ENCODE measurements around the gene FOXD2.

FOXD2 gene

DNA sequence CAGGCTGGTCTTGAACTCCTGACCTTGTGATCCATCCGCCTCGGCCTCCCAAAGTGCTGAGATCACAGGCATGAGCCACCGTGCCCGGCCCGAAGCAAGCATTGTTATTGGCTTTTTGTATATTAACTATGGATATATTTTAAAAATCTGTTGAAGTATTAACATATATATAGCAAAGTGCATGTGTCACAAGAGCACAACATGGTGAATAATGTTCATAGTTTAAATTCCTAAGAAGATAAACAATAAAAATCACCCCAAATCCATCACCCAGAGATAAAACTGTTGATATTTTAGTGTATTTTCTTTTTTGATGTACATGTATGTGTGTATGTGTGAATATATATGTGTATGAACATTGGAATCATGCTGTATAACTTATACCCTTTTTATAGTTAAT, 30.9 kb upstream of the FOXD2 start:
- ChIA-PET POLR2A (no interaction called here), CTCF (interaction anchor here (1.0 to 3.5 kb wide), 3 partner anchors 18 to 31 kb away, joined by 3 to 22 read pairs (median 3); partner anchors contain the start of gene FOXD2)
- TF ChIP-seq ZNF555 (tag by site-specific recombination; conservative IDR thresholded peaks at IDR 0.05) = no peak
- TF ChIP-seq ZNF660 (tag by site-specific recombination; IDR thresholded peaks at IDR 0.05) = no peak
- TF ChIP-seq ZNF558 (tag by site-specific recombination; IDR thresholded peaks at IDR 0.05) = no peak
- TF ChIP-seq ZNF596 (tag by site-specific recombination; IDR thresholded peaks at IDR 0.05) = no peak
- TF ChIP-seq ZNF707 (tag by site-specific recombination; IDR thresholded peaks at IDR 0.05) = no peak
- no peak for TF ChIP-seq PRDM1 (tag by site-specific recombination; IDR thresholded peaks at IDR 0.05)
- no peak for TF ChIP-seq MEIS1 (CRISPR knock-in tag; IDR thresholded peaks at IDR 0.05; ENCODE audit: borderline replicate concordance)
- TF ChIP-seq GLI2 (tag by site-specific recombination; IDR thresholded peaks at IDR 0.05; ENCODE audit: borderline replicate concordance, low read depth) = no peak
- TF ChIP-seq ZNF121 (tag by site-specific recombination; IDR thresholded peaks at IDR 0.05) = no peak
- no peak for TF ChIP-seq ZNF416 (tag by site-specific recombination; IDR thresholded peaks at IDR 0.05)
- TF ChIP-seq ZNF664 (tag by site-specific recombination; IDR thresholded peaks at IDR 0.05) = no peak
- TF ChIP-seq ZNF37A (tag by site-specific recombination; IDR thresholded peaks at IDR 0.05) = no peak
- TF ChIP-seq ZFP37 (tag by site-specific recombination; IDR thresholded peaks at IDR 0.05) = no peak
- TF ChIP-seq, protein P1, sequence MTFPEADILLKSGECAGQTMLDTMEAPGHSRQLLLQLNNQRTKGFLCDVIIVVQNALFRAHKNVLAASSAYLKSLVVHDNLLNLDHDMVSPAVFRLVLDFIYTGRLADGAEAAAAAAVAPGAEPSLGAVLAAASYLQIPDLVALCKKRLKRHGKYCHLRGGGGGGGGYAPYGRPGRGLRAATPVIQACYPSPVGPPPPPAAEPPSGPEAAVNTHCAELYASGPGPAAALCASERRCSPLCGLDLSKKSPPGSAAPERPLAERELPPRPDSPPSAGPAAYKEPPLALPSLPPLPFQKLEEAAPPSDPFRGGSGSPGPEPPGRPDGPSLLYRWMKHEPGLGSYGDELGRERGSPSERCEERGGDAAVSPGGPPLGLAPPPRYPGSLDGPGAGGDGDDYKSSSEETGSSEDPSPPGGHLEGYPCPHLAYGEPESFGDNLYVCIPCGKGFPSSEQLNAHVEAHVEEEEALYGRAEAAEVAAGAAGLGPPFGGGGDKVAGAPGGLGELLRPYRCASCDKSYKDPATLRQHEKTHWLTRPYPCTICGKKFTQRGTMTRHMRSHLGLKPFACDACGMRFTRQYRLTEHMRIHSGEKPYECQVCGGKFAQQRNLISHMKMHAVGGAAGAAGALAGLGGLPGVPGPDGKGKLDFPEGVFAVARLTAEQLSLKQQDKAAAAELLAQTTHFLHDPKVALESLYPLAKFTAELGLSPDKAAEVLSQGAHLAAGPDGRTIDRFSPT (tag by site-specific recombination; IDR thresholded peaks at IDR 0.05) = no peak
- TF ChIP-seq YY1 (tag by site-specific recombination; IDR thresholded peaks at IDR 0.05) = no peak
- Histone ChIP-seq H3K4me1 (ENCODE audit: control insufficient read depth, insufficient read depth, low read length) (no peaks in the 10 kb centered on the region), H3K9me3 (ENCODE audit: control insufficient read depth, insufficient read depth, low read depth, low read length) (no peaks in the 10 kb centered on the region), H3K4me3 (ENCODE audit: low read depth, low read length) (no peak overlapping the region), H3K27ac (ENCODE audit: extremely low read depth, low read depth, low read length) (no peak overlapping the region), H3K36me3 (ENCODE audit: control insufficient read depth in 2 of 2, insufficient read depth in 1 of 2, low read length in 2 of 2) (no peaks in the 10 kb centered on the region)

DNA sequence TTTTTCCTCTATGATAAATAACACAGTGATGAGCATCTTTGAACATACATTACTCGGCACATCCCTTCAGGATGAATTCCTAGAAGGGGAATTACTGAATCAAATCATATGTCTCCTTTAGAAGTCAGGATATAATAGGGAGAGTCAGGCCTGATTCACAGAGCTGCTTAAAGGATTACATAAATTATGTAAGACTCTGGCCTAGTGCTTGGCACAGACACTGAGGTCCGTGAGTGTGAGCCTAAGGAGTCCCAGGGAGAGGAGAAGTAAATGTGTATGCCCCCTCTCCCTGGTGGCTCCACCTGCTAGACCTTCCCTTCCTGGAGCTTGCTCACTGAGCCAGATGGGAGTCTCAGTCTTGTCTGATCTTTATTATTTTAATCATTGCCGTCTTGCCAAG, 30.4 kb upstream of the FOXD2 start:
- Histone ChIP-seq H3K27ac (ENCODE audit: extremely low read depth, low read depth, low read length) (no peak overlapping the region), H3K36me3 (ENCODE audit: control insufficient read depth in 2 of 2, insufficient read depth in 1 of 2, low read length in 2 of 2) (no peaks in the 10 kb centered on the region), H3K9me3 (ENCODE audit: control insufficient read depth, insufficient read depth, low read depth, low read length) (no peaks in the 10 kb centered on the region), H3K4me3 (ENCODE audit: low read depth, low read length) (no peak overlapping the region), H3K4me1 (ENCODE audit: control insufficient read depth, insufficient read depth, low read length) (no peaks in the 10 kb centered on the region)
- CTCF ChIA-PET = interaction anchor here (0.9 to 3.5 kb wide), 6 partner anchors 19 to 350 kb away, joined by 3 to 22 read pairs (median 3); partner anchors contain the start of gene FOXD2
- TF ChIP-seq, protein P2, sequence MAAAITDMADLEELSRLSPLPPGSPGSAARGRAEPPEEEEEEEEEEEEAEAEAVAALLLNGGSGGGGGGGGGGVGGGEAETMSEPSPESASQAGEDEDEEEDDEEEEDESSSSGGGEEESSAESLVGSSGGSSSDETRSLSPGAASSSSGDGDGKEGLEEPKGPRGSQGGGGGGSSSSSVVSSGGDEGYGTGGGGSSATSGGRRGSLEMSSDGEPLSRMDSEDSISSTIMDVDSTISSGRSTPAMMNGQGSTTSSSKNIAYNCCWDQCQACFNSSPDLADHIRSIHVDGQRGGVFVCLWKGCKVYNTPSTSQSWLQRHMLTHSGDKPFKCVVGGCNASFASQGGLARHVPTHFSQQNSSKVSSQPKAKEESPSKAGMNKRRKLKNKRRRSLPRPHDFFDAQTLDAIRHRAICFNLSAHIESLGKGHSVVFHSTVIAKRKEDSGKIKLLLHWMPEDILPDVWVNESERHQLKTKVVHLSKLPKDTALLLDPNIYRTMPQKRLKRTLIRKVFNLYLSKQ (tag by site-specific recombination; IDR thresholded peaks at IDR 0.05; ENCODE audit: borderline replicate concordance) = no peak
- TF ChIP-seq ZNF677 (tag by site-specific recombination; IDR thresholded peaks at IDR 0.05) (no peak), ZSCAN23 (tag by site-specific recombination; IDR thresholded peaks at IDR 0.05) (no peak), OVOL3 (tag by site-specific recombination; IDR thresholded peaks at IDR 0.05) (no peak), ZNF302 (tag by site-specific recombination; IDR thresholded peaks at IDR 0.05; ENCODE audit: low read depth) (no peak), REPIN1 (tag by site-specific recombination; IDR thresholded peaks at IDR 0.05; ENCODE audit: low read depth) (no peak), GFI1B (tag by site-specific recombination; IDR thresholded peaks at IDR 0.05) (no peak), ZNF548 (tag by site-specific recombination; IDR thresholded peaks at IDR 0.05) (no peak), ZNF174 (tag by site-specific recombination; IDR thresholded peaks at IDR 0.05) (no peak), ZNF777 (tag by site-specific recombination; IDR thresholded peaks at IDR 0.05; ENCODE audit: borderline replicate concordance) (no peak)
- TF ChIP-seq, protein P3, sequence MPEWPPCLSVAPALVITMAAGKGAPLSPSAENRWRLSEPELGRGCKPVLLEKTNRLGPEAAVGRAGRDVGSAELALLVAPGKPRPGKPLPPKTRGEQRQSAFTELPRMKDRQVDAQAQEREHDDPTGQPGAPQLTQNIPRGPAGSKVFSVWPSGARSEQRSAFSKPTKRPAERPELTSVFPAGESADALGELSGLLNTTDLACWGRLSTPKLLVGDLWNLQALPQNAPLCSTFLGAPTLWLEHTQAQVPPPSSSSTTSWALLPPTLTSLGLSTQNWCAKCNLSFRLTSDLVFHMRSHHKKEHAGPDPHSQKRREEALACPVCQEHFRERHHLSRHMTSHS (tag by site-specific recombination; IDR thresholded peaks at IDR 0.05) = no peak
- POLR2A ChIA-PET = interaction anchor here (1.1 kb wide), 1 partner anchor 29 kb away, joined by 3 read pairs; no protein-coding TSS in a partner anchor
